Ovary (tissue), 3 donors: ENCODE measurements around the gene NPAS2.

Experiments
- CTCF ChIP-seq, 3 donors: fragments of 450-650 bp in 2 of 3; fragments of 200-600 bp in 1 of 3; IDR thresholded peaks; one replicate each; pipeline versions ENCODE4 v1.5.1 to v1.8.0; 2016 to 2022; ENCODE audit warnings: antibody characterized with exemption in 3 of 3, mild to moderate bottlenecking in 1 of 3
- POLR2A ChIP-seq: fragments of 450-650 bp; IDR thresholded peaks from one replicate; pipeline ENCODE4 v1.6.1; 2017; ENCODE audit warnings: antibody characterized with exemption, mild to moderate bottlenecking, moderate library complexity
- donor health status: DM: no; HTN: no; CAD: no.

DNA sequence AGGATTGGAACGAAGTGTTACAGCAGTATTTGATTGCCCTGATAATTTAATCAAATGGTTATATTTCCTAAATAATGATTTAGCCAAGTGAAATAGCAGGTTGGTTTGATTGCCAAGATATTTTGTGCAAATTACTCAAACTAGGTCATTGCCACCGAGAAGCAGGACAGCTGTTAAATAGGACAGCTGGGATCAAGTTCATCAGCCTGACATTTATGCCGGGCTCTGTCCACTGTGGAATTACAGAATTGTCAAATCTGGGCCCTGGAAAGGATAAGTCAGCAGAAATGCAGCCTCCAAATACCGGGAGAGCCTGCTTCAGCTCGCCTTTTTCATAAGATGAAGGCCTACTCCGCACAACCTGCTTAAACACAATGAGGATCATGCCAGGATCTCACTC lies 108.3 kb downstream of the NPAS2 start:
- TF ChIP-seq CTCF (IDR thresholded peaks at IDR 0.05) = no peak
- TF ChIP-seq POLR2A = no peak
